ENCODE data around the gene KRTAP9-9.

Gene KRTAP9-9

DNA sequence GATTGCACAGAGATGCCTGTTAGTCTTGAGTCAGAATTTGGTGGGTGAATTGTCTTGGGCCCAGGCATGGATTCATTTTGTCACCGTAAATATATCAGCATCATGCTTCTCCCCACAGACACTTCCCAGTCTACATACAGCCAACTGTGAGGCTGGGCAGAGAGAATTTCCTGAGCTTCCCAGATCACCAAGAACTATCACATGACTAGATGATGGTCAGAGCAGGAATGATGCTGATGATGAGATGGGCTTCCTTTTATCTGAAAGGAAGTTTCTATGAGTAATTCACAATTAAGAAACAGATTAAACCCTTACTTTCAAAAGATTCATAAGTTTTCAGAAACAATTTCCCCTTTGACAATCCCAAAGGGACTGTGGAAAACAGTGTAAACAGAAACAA lies 323 bp upstream of the KRTAP9-9 start:
- no peak for DNase-seq
- intact Hi-C loops (cut with DNase I; ENCODE audit: low total_unique reads) = no loop called here

DNA sequence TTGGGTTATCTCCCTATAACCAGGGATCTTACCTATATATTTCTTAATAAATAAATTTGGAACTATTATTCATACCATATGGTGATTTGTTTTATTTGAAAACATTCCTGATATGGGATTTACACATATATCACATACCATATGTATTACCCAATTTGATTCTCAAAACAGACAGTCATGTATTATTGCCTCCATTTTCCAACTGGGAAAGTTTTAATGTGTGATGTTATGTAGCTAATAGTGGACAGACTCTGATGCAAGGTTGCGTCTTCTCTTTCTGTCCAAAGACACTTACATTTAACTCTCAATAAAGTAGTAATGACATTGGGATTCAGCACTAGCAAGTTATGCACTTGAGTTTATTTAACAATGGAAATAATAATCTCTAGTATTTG lies 1.1 kb downstream of the KRTAP9-9 start:
- H3K27ac ChIP-seq = no peak overlapping the region
- TF ChIP-seq, protein P1, sequence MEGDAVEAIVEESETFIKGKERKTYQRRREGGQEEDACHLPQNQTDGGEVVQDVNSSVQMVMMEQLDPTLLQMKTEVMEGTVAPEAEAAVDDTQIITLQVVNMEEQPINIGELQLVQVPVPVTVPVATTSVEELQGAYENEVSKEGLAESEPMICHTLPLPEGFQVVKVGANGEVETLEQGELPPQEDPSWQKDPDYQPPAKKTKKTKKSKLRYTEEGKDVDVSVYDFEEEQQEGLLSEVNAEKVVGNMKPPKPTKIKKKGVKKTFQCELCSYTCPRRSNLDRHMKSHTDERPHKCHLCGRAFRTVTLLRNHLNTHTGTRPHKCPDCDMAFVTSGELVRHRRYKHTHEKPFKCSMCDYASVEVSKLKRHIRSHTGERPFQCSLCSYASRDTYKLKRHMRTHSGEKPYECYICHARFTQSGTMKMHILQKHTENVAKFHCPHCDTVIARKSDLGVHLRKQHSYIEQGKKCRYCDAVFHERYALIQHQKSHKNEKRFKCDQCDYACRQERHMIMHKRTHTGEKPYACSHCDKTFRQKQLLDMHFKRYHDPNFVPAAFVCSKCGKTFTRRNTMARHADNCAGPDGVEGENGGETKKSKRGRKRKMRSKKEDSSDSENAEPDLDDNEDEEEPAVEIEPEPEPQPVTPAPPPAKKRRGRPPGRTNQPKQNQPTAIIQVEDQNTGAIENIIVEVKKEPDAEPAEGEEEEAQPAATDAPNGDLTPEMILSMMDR (IDR thresholded peaks at IDR 0.05) = no peak
- H3K4me1 ChIP-seq = no peaks in the 10 kb centered on the region
- peaks cover 0 to 13% of the 10 kb centered on the region in 2 donors for H3K27me3 ChIP-seq
- intact Hi-C loops (cut with DNase I; ENCODE audit: low total_unique reads) = no loop called here
- DNase-seq = no peak
- H3K36me3 ChIP-seq = no peaks in the 10 kb centered on the region
- no peaks in the 10 kb centered on the region for H3K9me3 ChIP-seq
- H3K4me3 ChIP-seq = no peak overlapping the region

More for the DNA sequence above, 323 bp upstream of the KRTAP9-9 start:
- Histone ChIP-seq H3K27ac (no peak overlapping the region), H3K4me1 (no peaks in the 10 kb centered on the region), H3K36me3 (no peaks in the 10 kb centered on the region), H3K9me3 (no peaks in the 10 kb centered on the region), H3K4me3 (no peak overlapping the region), H3K27me3 (peaks cover 0 to 10% of the 10 kb centered on the region in 2 donors)
- TF ChIP-seq, protein P1 (IDR thresholded peaks at IDR 0.05) = no peak

DNA sequence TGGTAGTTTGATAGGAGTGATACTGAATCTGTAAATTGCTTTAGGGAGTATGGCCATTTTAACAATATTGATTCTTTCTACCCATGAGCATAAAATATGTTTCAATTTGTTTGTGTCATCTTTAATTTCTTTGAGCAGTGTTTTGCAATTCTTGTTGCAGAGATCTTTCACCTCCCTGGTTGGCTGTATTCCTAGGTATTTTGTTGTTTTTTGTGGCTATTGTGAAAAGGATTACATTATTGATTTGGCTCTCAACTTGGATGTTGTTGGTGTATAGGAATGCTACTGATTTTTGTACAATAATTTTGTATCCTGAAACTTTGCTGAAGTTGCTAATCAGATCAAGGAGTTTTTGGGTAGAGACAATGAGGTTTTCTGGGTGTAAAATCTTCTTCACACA lies 3.2 kb downstream of the KRTAP9-9 start:
- Histone ChIP-seq H3K27me3 (peaks cover 0 to 13% of the 10 kb centered on the region in 2 donors), H3K27ac (no peak overlapping the region), H3K4me3 (no peak overlapping the region), H3K4me1 (no peaks in the 10 kb centered on the region), H3K36me3 (no peaks in the 10 kb centered on the region), H3K9me3 (no peaks in the 10 kb centered on the region)
- TF ChIP-seq, protein P1 (IDR thresholded peaks at IDR 0.05) = no peak
- no peak for DNase-seq
- intact Hi-C loops (cut with DNase I; ENCODE audit: low total_unique reads) = no loop called here

DNA sequence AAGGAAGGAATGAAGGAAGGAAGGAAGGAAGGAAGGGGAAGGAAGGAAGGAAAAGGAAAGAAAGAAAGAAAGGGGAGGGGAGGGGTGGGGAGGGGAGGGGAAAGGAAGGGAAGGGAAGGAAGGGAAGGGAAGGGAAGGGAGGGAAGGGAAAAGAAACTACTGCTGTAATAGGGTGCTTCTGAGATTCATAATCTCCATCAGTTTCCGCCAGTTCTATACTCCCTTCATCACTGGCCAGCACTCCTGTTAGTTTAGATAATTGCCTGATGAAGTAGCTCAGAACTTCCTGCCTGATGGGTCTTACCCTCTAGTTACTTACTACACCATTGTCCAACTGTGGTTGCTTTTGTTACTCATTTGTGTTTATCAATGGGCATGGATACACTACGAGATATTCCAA lies 8.0 kb downstream of the KRTAP9-9 start:
- TF ChIP-seq, protein P1 (IDR thresholded peaks at IDR 0.05) = no peak
- H3K4me3 ChIP-seq = no peak overlapping the region
- intact Hi-C loops (cut with DNase I; ENCODE audit: low total_unique reads) = no loop called here
- H3K9me3 ChIP-seq = no peaks in the 10 kb centered on the region
- no peaks in the 10 kb centered on the region for H3K36me3 ChIP-seq
- no peaks in the 10 kb centered on the region for H3K4me1 ChIP-seq
- no peak overlapping the region for H3K27ac ChIP-seq
- H3K27me3 ChIP-seq = peaks cover 0 to 8% of the 10 kb centered on the region in 2 donors
- DNase-seq = no peak

DNA sequence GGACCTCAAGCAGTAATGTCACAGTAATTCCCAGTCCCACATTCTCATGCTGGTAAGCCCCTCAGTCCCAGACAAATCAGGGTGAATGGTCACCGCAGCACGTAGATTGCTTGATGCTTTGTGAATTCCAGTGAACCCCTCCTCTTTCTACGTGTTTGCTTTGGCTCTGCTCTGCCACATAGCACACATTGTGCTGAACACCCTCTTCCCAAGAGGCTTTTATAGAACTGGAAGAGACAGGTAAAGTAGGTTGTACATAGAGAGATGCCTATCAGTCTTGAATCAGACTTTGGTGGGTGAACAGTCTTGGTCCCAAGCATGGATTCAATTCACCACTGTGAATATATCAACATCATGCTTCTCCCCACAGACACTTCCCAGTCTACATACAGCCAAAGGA lies 9.4 kb downstream of the KRTAP9-9 start:
- TF ChIP-seq, protein P1 (IDR thresholded peaks at IDR 0.05) = no peak
- no peak overlapping the region for H3K4me3 ChIP-seq
- no peaks in the 10 kb centered on the region for H3K36me3 ChIP-seq
- DNase-seq = no peak
- H3K27me3 ChIP-seq = peaks cover 0 to 3% of the 10 kb centered on the region in 2 donors
- intact Hi-C loops (cut with DNase I; ENCODE audit: low total_unique reads) = no loop called here
- H3K27ac ChIP-seq = no peak overlapping the region
- no peaks in the 10 kb centered on the region for H3K4me1 ChIP-seq
- no peaks in the 10 kb centered on the region for H3K9me3 ChIP-seq

DNA sequence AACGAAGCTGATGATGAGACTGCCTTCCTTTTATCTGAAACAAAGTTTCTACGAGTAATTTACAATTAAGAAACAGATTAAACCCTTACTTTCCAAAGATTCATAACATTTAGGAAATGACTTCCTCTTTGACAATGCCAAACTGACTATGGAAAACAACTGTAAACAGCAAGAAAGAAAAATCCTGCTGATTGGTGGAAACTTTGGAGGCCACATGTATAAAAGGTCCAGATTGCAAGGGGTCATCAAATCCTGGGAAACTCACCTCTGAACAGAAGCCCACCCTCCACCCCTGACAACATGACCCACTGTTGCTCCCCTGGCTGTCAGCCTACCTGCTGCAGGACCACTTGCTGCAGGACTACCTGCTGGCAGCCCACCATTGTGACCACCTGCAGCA lies 9.9 kb downstream of the KRTAP9-9 start, which contains the start of gene KRTAP9-6:
KRTAP9-6 (plus strand) TSS at position 301 of the 400 bp plus-strand sequence; CDS start at position 301, 0 bp downstream.
- H3K9me3 ChIP-seq = no peaks in the 10 kb centered on the region
- H3K4me1 ChIP-seq = no peaks in the 10 kb centered on the region
- H3K4me3 ChIP-seq = no peak within 1 kb of the TSS
- peaks cover 0 to 3% of the 10 kb centered on the region in 2 donors for H3K27me3 ChIP-seq
- TF ChIP-seq, protein P1 (IDR thresholded peaks at IDR 0.05) = no peak
- intact Hi-C loops (cut with DNase I; ENCODE audit: low total_unique reads) = no loop called here
- H3K27ac ChIP-seq = no peak within 1 kb of the TSS
- no peaks in the 10 kb centered on the region for H3K36me3 ChIP-seq
- no peak for DNase-seq
